ENCODE results near the gene PAPPA2.

DNA sequence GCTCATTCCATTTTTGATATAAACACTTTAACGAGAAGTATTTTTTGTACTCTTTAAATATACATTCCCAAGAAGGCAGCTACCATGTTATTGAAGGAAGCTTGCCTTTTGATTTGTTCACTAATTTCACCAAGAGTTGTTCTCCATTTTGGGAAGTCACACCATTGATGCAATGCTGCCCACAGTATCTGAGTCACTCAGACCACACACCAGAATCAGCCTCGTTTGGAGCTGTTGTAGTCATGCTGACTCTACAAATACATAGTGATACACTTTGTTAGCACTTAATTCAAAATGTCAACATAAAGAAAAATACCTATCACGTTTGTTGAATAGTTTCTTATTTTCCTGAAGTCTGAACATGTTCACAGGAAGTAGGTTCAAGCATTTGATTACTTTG lies 78.7 kb downstream of the PAPPA2 start:
- TF ChIP-seq CTCF (IDR thresholded peaks at IDR 0.05) (no peak), POLR2A (IDR thresholded peaks at IDR 0.05) (no peak)
